Tibial nerve (tissue), 4 donors: Measurements from ENCODE around the gene TBC1D9. TPM values are rescaled to one million over a fixed set of nuclear protein-coding genes. Genes with fewer than 3 reads are reported as not detected.
"Not testable (repeated sequence)": the region's sequence is repeated elsewhere in the genome, so short reads cannot be mapped to it uniquely, and the experiment has no call there.

ENCODE experiments used
- DNase-seq, 2 donors: peaks; one replicate each; pipeline ENCODE4 v3.0.0-alpha.2; 2019; ENCODE audit warnings: low spot score in 2 of 2
- H3K27ac ChIP-seq, 4 donors: fragments of 200-600 bp; sonication (generic) in 3 of 4; one replicate each; pipeline ENCODE4 v1.5.1; 2017 to 2019; ENCODE audit warnings: mild to moderate bottlenecking in 1 of 4
- H3K27me3 ChIP-seq, 2 donors: fragments of 200-600 bp; sonication (generic) in 1 of 2; one replicate each; pipeline versions ENCODE4 v1.5.1 to v1.6.0; 2017 to 2019
- H3K36me3 ChIP-seq, 3 donors: fragments of 200-600 bp; sonication (generic); one replicate each; pipeline ENCODE4 v1.5.1; 2018 to 2019
- H3K4me1 ChIP-seq, 4 donors: fragments of 200-600 bp; sonication (generic) in 3 of 4; one replicate each; pipeline ENCODE4 v1.5.1; 2017 to 2019
- H3K4me3 ChIP-seq, 4 donors: fragments of 200-600 bp; sonication (generic) in 3 of 4; one replicate each; pipeline ENCODE4 v1.5.1; 2017 to 2019; ENCODE audit warnings: mild to moderate bottlenecking in 1 of 4, moderate library complexity in 1 of 4
- H3K9me3 ChIP-seq, 4 donors: fragments of 200-600 bp; sonication (generic) in 3 of 4; one replicate each; pipeline ENCODE4 v1.5.1; 2017 to 2019
- EP300 ChIP-seq, 2 donors: sonication (generic); formaldehyde crosslinking; IDR thresholded peaks; one replicate each; pipeline ENCODE4 v1.6.1; 2017; ENCODE audit warnings: antibody characterized with exemption in 2 of 2, mild to moderate bottlenecking in 1 of 2
- POLR2A ChIP-seq, 2 donors: fragments of 450-650 bp; IDR thresholded peaks; one replicate each; pipeline ENCODE4 v1.6.1; 2017; ENCODE audit warnings: antibody characterized with exemption in 2 of 2, mild to moderate bottlenecking in 2 of 2, moderate library complexity in 2 of 2
- WGBS, 2 donors: methylation state at CpG; one replicate each; pipeline ENCODE4 v1.1.5; 2018; 5-methylcytosine and 5-hydroxymethylcytosine counted together
- total RNA-seq, 4 donors: library from RNA; depleted of rRNA; stranded (reverse); fragments of >200 nt; gene quantifications; one replicate each; pipeline ENCODE4 v1.1.0, GENCODE V29; 2016
- TF ChIP-seq, protein P1 (sequence below), 5 experiments: fragments of 200-600 bp in 3 of 5; fragments of 450-650 bp in 2 of 5; sonication (generic) in 3 of 5; IDR thresholded peaks; one replicate each; pipeline ENCODE4 v1.5.1; 2016 to 2019; ENCODE audit warnings: antibody characterized with exemption in 5 of 5, mild to moderate bottlenecking in 3 of 5, moderate library complexity in 2 of 5

Gene TBC1D9
- total RNA-seq, 4 donors from 2014 or later, result 18.4 to 23.7 (median 19.6) TPM

DNA sequence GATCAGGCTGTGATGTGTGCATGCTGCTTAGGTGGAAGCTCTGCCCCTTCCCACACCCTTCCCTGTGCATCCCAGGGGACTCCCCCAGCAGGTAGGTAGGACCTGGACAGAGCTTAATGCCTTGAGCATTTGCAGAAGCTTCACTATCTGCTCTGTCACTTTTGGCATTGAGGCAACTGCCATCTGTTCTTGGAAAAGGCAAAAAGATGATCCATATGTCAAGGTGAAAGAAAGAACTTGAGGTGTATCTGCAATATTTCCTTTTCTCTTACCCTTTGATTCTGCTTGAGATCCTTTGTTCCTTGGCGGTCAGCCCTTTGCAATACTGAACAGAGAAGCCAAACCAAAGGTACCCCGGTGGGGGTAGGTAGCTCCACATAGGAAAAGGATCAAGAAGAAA is 37.1 kb upstream of the TBC1D9 start:
- Histone ChIP-seq H3K27me3 (no peaks in the 10 kb centered on the region), H3K36me3 (no peaks in the 10 kb centered on the region), H3K27ac (no peak overlapping the region), H3K9me3 (peaks cover 0 to 6% (median 0%) of the 10 kb centered on the region in 4 donors), H3K4me3 (no peak overlapping the region), H3K4me1 (no peaks in the 10 kb centered on the region)
- WGBS, 2 donors, result 75 to 76% methylated on average over 2 of the region's 2 CpGs
- no peak for DNase-seq
- TF ChIP-seq EP300 (IDR thresholded peaks at IDR 0.05) (no peak), POLR2A (IDR thresholded peaks at IDR 0.05) (no peak)
- TF ChIP-seq, protein P1, sequence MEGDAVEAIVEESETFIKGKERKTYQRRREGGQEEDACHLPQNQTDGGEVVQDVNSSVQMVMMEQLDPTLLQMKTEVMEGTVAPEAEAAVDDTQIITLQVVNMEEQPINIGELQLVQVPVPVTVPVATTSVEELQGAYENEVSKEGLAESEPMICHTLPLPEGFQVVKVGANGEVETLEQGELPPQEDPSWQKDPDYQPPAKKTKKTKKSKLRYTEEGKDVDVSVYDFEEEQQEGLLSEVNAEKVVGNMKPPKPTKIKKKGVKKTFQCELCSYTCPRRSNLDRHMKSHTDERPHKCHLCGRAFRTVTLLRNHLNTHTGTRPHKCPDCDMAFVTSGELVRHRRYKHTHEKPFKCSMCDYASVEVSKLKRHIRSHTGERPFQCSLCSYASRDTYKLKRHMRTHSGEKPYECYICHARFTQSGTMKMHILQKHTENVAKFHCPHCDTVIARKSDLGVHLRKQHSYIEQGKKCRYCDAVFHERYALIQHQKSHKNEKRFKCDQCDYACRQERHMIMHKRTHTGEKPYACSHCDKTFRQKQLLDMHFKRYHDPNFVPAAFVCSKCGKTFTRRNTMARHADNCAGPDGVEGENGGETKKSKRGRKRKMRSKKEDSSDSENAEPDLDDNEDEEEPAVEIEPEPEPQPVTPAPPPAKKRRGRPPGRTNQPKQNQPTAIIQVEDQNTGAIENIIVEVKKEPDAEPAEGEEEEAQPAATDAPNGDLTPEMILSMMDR (IDR thresholded peaks at IDR 0.05), result no peak

DNA sequence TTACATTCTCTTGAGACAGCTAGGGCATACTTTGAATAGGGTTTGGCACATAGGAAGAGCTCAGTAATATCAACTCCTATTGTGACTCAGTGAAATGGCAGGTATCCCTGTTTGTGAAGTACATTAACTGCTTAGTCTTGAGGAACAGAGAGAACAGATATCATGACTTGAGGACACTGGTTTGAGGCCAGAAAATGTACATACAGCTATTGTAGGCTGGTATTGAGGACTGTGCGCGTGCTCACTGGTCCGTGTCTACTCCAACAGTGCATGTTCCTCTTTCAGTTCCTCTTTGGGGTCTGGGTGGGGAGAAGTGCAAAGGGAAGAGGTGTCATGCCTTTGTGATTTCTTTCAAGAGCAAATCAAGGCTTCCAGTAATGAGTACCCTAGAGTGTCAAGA is 34.6 kb upstream of the TBC1D9 start:
- Histone ChIP-seq H3K4me3 (no peak overlapping the region), H3K4me1 (no peaks in the 10 kb centered on the region), H3K9me3 (peaks cover 0 to 12% (median 0%) of the 10 kb centered on the region in 4 donors), H3K27ac (peak overlapping the region in 3 of 4 donors; percentile 19 to 63 (median 43)), H3K36me3 (no peaks in the 10 kb centered on the region), H3K27me3 (no peaks in the 10 kb centered on the region)
- DNase-seq, result peak in 1 of 2 donors; percentile 28
- TF ChIP-seq EP300 (IDR thresholded peaks at IDR 0.05) (peak in 1 of 2 donors; percentile 81), POLR2A (IDR thresholded peaks at IDR 0.05) (no peak)
- WGBS, 2 donors, result 85 to 92% methylated on average over 3 of the region's 3 CpGs

DNA sequence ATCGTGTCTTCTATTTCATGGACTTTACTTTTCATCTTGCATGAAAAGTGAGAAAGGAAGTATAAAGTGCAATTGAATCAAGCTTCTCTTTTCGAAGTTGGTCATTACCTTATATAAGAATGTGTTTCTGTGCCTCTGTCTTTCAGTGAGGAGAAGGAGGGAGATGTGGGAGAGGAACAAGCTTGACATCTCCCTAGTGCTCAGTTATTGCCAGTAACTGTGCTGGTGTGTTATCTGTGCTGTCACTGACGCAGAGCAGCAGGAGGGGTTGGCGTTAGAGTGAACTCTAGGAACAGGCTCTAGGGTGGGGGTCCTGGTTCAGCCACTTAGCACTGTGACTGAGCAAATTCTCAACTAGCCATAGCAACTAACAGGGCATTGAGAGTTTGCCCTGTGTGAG is 34.0 kb upstream of the TBC1D9 start:
- H3K4me1 ChIP-seq, result no peaks in the 10 kb centered on the region
- no peaks in the 10 kb centered on the region for H3K27me3 ChIP-seq
- DNase-seq, result no peak
- H3K27ac ChIP-seq, result peak overlapping the region in 3 of 4 donors; percentile 19 to 63 (median 43)
- WGBS, 2 donors, result 55 to 63% methylated on average over 4 of the region's 4 CpGs
- H3K36me3 ChIP-seq, result no peaks in the 10 kb centered on the region
- H3K4me3 ChIP-seq, result no peak overlapping the region
- TF ChIP-seq POLR2A (IDR thresholded peaks at IDR 0.05), result no peak
- TF ChIP-seq, protein P1 (IDR thresholded peaks at IDR 0.05), result no peak
- TF ChIP-seq EP300 (IDR thresholded peaks at IDR 0.05), result no peak
- peaks cover 0 to 12% (median 0%) of the 10 kb centered on the region in 4 donors for H3K9me3 ChIP-seq

DNA sequence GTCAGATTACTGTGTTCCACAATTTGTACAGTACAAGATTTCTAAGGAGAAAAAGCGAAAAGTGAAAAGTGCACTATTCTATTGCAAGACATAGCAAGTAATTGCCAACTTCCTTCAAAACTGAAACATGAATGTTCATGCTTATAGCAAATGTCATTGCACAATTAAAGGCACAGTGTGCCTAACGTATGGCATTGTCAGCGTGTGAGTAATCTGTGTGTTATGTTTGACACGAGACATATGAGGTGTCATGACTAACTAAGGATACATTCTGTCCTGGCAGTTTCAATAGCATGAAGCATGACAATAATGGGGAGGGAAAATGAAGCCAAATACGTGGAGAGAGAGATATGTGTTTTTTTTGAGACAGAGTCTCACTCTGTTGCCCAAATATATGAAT is 33.6 kb upstream of the TBC1D9 start:
- H3K36me3 ChIP-seq, result no peaks in the 10 kb centered on the region
- H3K4me1 ChIP-seq, result no peaks in the 10 kb centered on the region
- no peak for DNase-seq
- no peaks in the 10 kb centered on the region for H3K27me3 ChIP-seq
- 56 to 68% methylated on average over 5 of the region's 5 CpGs for WGBS, 2 donors
- TF ChIP-seq, protein P1 (IDR thresholded peaks at IDR 0.05), result no peak
- no peak for TF ChIP-seq POLR2A (IDR thresholded peaks at IDR 0.05)
- TF ChIP-seq EP300 (IDR thresholded peaks at IDR 0.05), result peak in 1 of 2 donors; percentile 74
- no peak overlapping the region for H3K4me3 ChIP-seq
- peaks cover 0 to 12% (median 0%) of the 10 kb centered on the region in 4 donors for H3K9me3 ChIP-seq
- H3K27ac ChIP-seq, result peak overlapping the region in 2 of 4 donors; percentile 19 to 63

DNA sequence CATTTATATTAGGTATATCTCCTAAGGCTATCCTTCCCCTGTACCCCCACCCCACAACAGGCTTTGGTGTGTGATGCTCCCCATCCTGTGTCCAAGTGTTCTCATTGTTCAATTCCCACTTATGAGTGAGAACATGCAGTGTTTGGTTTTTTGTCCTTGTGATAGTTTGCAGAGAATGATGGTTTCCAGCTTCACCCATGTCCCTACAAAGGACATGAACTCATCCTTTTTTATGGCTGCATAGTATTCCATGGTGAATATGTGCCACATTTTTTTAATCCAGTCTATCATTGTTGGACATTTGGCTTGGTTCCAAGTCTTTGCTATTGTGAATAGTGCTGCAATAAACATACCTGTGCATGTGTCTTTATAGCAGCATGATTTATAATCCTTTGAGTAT is 26.6 kb upstream of the TBC1D9 start:
- not testable (repeated sequence) for H3K27me3 ChIP-seq, H3K4me3 ChIP-seq, DNase-seq, H3K9me3 ChIP-seq, H3K36me3 ChIP-seq, H3K4me1 ChIP-seq, H3K27ac ChIP-seq

DNA sequence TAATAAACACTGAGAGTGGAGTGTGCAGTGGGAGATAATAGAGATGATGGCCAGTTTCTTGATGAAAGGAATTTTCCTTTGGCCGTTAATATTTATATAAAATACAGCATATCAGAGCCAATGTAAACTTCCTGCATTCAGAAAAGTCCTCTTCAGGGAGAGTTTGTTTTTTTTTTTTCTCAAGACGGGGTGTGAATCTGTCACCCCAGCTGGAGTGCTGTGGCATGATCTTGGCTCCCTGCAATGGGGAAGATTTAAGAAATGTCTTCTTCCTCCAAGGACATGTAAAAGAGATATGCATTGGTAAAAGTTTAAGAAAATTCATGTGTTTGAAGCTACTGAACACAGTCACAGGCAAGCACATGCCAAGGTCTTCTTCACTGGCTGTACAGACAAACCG is 25.4 kb upstream of the TBC1D9 start:
- H3K36me3 ChIP-seq, result no peaks in the 10 kb centered on the region
- 47 to 59% methylated on average over 3 of the region's 3 CpGs for WGBS, 2 donors

More for the DNA sequence above, 25.4 kb upstream of the TBC1D9 start:
- Histone ChIP-seq H3K4me3 (no peak overlapping the region), H3K27ac (no peak overlapping the region), H3K9me3 (peaks cover 0 to 5% (median 0%) of the 10 kb centered on the region in 4 donors), H3K4me1 (no peaks in the 10 kb centered on the region), H3K27me3 (no peaks in the 10 kb centered on the region)
- no peak for TF ChIP-seq EP300 (IDR thresholded peaks at IDR 0.05)
- no peak for TF ChIP-seq POLR2A (IDR thresholded peaks at IDR 0.05)
- TF ChIP-seq, protein P1 (IDR thresholded peaks at IDR 0.05), result no peak
- no peak for DNase-seq
